HepG2 (cell line): ENCODE data around the gene MTIF3.

Experiments
- DPF2 ChIP-seq: sonication (generic); formaldehyde crosslinking; IDR thresholded peaks from 2 replicates; pipeline ENCODE4 v1.4.0; 2020; ENCODE audit warnings: mild to moderate bottlenecking, low read depth, missing genetic modification reagents, borderline replicate concordance
- FOXK2 ChIP-seq: fragments of 450-650 bp; IDR thresholded peaks from 2 replicates; pipeline ENCODE4 v1.6.1; 2016
- GABPB1 ChIP-seq: IDR thresholded peaks from 2 replicates; pipeline ENCODE4 v1.6.1; 2016; ENCODE audit warnings: mild to moderate bottlenecking, missing genetic modification reagents, moderate library complexity, missing compliant biosample characterization
- GMEB1 ChIP-seq: sonication (generic); formaldehyde crosslinking; IDR thresholded peaks from 2 replicates; pipeline ENCODE4 v1.5.1; 2020; ENCODE audit warnings: missing genetic modification reagents, mild to moderate bottlenecking, borderline replicate concordance
- NR2C2 ChIP-seq: sonication (generic); formaldehyde crosslinking; IDR thresholded peaks from 2 replicates; pipeline ENCODE4 v1.4.0; 2020; ENCODE audit warnings: missing genetic modification reagents, mild to moderate bottlenecking, moderate library complexity, borderline replicate concordance
- POLR2A ChIP-seq, 2 experiments: IDR thresholded peaks; 2 replicates each; pipeline ENCODE4 v1.6.1; 2011; ENCODE audit warnings: low read depth in 2 of 2, low read length in 2 of 2, mild to moderate bottlenecking in 1 of 2, moderate library complexity in 1 of 2; ENCODE audit not compliant: insufficient read depth in 1 of 2
- SP1 ChIP-seq, 2 experiments: fragments of 450-650 bp in 1 of 2; sonication (generic) in 1 of 2; formaldehyde crosslinking in 1 of 2; IDR thresholded peaks; 2 replicates each; pipeline versions ENCODE4 v1.4.0 to v1.6.1; 2016 to 2020; ENCODE audit warnings: missing genetic modification reagents in 1 of 2
- TFDP1 ChIP-seq: IDR thresholded peaks from 2 replicates; pipeline ENCODE4 v1.6.1; 2016; ENCODE audit warnings: missing compliant biosample characterization, missing genetic modification reagents, borderline replicate concordance
- U2AF2 ChIP-seq: fragments of 200-400 bp; formaldehyde crosslinking; IDR thresholded peaks from 2 replicates; pipeline ENCODE4 v1.6.1; 2017; ENCODE audit warnings: low read depth, mild to moderate bottlenecking, low read length
- ZNF160 ChIP-seq: sonication (generic); formaldehyde crosslinking; IDR thresholded peaks from 2 replicates; pipeline ENCODE4 v1.8.0; 2022; ENCODE audit warnings: mild to moderate bottlenecking, inconsistent platforms, missing genetic modification reagents
- ZNF296 ChIP-seq: sonication (generic); formaldehyde crosslinking; conservative IDR thresholded peaks from 2 replicates; pipeline ENCODE4 v1.5.0; 2020; ENCODE audit warnings: mild to moderate bottlenecking, missing genetic modification reagents

- TF ChIP-seq FOXK2 = no peak
- no peak for TF ChIP-seq SP1 (IDR thresholded peaks at IDR 0.05)
- no peak for TF ChIP-seq SP1 (CRISPR knock-in tag; IDR thresholded peaks at IDR 0.05)
- no peak for TF ChIP-seq POLR2A (IDR thresholded peaks at IDR 0.05; ENCODE audit: insufficient read depth in 1 of 2, low read depth in 2 of 2, low read length in 2 of 2)
- TF ChIP-seq ZNF296 (CRISPR knock-in tag) = no peak
- TF ChIP-seq TFDP1 (CRISPR knock-in tag) = no peak
- TF ChIP-seq ZNF160 (CRISPR knock-in tag) = no peak
- no peak for TF ChIP-seq DPF2 (CRISPR knock-in tag)
- no peak for TF ChIP-seq GMEB1 (CRISPR knock-in tag)
- no peak for TF ChIP-seq U2AF2
- TF ChIP-seq NR2C2 (CRISPR knock-in tag) = no peak
- no peak for TF ChIP-seq GABPB1
Observed at GRCh38 chr13:27442071-27442647, 8.2 kb downstream of the MTIF3 start.
